Hematopoietic multipotent progenitor cell treated with erythropoietin and hydrocortisone succinate and interleukin-3 and kit ligand, for 4 days (in vitro differentiated cells): ENCODE measurements around the gene ANKRD9.

Experiments used
- DNase-seq: peaks from one replicate; pipeline ENCODE4 v3.0.0-alpha.2; 2015

ANKRD9 gene

DNA sequence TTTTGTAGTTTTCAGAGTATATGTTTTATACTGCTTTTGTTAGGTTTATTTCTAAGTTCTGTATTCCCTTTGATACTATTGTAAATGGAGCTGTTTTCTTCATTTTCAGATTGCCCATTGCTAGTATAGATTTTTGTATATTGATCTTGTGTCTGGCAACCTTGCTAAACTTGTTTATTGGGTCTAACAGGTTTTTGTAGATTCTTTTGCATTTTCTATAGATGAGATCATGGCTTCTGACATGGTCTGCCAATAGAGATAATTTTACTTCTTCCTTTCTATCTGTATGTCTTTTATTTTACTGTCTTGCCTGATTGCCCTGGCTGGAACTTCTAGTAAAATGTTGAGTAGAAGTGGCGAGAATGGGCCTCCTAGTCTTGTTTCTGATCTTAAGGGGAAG lies 40.3 kb downstream of the ANKRD9 start:
- DNase-seq: no peak

DNA sequence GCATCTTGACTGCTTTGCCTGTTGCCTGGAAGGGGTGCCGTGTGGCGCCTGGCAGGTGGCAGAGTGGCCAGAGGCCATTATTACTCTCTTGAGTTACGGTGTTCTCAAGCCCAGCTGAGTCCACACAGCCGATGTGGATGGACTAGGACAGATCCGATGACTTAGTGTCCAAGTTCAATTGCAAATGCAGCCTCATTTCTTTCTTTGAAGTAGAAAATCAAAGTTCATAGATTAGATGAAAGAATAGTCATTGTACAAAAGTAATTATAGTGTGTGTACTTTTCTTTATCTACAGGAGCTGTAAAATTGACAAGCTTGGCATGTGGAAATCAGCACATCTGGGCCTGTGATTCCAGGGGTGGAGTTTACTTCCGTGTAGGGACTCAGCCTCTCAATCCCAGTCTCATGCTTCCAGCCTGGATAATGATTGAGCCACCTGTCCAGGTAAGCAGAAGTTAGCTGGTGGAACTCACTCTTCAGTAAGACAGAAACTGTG lies 44.7 kb downstream of the ANKRD9 start:
- DNase-seq: no peak

DNA sequence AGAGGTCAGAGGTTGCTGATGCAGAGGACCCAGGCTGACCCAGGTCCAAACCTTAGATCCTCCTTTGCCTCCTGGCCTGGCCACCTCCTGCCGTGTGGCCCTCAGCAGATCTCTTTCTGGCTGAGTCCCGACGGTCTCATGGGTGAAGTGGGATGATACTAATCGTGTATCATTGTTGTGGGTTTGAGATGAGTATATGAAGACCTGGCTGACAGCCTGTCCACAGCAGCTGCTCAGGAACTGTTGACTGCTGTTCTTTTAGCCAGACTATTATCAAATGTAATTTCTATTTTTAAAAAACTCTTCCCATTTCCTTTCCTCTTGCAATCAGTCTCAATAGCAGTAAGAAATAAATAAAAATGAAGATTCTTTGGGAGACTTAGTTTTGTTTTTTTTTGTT lies 45.6 kb downstream of the ANKRD9 start:
- no peak for DNase-seq

DNA sequence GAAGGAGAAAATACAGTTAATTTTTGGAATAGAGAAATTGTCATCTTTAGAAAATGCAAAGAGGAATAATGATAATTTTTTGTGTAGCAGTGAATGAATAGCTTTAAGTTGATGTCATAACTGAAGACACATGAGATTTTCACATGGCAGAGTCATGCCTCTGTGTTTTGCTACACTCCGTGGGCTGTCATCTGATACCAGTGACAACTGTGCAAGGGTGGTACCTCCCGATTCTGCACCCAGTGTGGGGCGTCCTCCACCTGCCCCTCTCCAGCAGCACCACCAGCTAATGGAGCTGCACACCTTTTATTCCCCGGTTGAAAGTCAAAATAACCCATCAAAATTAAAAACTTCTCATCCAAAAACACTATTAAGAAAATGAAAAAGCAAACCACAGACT lies 47.2 kb downstream of the ANKRD9 start:
- no peak for DNase-seq

DNA sequence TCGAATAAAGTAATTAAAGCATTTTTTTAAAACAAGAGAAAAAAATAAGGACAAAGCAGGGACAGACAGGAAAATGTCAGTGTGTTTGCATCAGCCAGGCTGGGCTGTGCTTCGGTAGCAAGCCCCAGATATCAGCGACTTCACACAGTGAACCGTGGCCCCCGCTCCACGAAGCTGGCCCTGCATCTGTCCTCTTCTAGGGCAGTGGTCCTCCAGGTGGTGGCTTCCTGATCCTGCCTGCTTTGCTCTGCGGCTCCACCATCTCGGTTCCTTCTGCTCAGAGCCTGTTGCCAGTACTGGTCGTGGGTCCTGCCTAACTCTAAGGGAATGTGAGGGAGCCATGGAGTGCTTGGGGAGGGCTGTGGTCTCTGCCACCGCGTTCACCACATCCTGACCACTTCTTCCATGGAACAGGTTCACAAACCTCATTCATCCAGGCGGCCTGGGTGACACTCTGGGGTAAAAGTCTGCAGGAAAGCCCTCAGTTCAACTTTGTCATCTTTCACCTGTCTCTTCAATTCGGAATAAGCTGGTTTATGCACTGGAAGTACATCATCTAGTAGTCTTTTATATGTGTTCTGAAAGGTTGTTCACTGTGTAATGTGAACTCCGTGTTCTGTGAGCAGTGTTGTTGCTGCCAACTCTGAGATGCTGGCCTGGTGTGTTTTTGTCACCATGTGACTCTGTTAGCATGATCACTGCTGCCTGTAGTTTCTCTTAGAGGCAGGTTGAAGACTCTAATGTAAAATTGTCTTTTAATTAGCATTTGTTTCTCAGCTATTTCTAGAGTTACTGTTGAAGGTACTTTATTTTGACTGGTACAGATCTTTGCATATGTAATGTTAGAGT lies 47.9 kb downstream of the ANKRD9 start:
- peak; percentile 23 for DNase-seq

DNA sequence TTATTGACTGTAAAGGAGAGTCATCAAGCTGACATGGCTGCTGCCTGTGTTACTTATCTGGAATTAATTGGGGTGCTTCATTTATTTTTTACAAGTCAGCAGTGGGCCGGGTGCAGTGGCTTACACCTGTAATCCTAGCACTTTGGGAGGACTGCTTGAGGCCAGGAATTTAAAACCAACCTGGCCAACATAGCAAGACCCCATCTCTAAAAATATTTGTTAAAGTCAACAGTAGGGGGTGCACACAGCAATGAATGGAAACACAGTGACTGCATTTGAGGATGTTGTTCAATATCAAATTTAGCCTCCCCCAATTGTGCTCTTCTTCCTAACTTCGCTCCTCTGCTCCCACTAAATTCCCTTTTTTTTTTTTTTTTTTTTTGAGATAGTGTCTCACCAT lies 52.1 kb downstream of the ANKRD9 start:
- DNase-seq: no peak

DNA sequence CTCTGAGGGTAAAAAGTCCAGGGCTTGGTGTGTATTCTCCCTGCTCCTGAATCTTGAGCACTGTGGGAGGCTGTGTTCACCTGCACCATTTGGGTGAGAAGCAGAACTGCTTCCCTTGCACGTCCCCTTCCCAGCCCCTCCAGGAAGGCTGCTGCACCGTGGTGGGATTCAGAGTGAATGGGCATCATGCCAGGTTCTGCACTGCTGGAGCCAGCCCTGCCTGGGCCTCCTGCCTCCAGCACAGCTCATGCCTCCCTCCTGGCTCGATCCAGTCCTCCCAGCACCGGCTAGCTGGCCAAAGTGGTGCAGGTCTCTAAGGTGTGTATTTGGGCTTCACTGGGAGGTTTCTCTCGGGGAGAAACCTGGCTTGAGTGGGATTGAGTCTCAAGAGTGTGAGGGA lies 54.9 kb downstream of the ANKRD9 start:
- DNase-seq: no peak

DNA sequence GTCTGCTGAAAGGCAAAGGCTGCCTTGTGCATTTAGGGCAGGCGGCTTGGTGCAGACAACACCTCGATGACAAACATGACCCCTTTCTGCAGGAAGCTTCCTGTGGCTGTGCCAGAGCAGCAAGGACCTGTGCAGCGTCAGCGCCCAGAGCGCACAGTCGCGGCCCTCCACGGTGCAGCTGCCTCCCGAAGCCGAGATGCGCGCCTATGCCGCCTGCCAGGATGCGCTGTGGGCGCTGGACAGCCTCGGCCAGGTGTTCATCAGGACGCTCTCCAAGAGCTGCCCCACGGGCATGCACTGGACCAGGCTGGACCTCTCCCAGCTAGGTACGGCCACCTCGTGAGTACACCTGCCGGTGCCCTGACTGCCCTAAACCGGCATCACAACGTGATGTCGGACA lies 57.3 kb downstream of the ANKRD9 start:
- no peak for DNase-seq
